Measurements from ENCODE around the gene ABCC10.
"Not testable (repeated sequence)": the region's sequence is repeated elsewhere in the genome, so short reads cannot be mapped to it uniquely, and the experiment has no call there.

Gene ABCC10

DNA sequence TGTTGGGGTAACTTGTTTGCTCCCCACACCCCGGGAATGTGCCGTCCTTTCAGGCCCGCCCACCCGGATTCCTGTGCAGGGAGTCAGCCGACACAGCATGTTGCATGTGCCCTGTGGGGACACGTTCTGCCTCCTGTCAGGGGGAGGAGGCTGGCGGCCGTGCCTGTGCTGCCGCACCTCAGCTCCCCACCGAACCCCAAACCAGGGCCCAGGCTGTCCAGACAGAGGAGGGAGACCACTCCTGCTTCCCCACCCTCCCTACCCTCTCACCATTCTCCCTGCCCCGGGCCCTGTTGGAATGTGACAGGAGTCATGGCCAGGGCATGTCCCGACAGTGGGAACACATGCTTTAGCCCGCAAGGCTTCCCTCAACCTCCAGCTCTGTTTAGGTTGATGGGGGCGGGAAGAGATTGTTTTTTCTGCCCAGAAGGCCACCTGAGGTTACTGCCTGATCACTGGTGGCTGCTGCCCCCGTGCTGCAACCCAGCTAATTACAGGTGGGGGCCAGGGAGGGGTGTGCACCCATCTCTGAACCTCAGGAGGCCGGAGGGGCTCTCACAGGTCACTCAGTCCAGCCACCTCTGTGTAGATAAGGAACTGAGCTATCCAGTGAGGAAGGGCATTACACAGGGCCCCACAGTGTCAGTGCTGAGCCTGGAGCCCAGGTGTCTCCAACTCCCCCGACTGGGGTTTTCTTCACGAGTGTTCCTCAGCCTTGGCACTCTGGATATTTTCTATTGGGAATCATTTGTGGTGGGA is 69.2 kb downstream of the ABCC10 start:
- peak; percentile 56 for DNase-seq (ENCODE audit: low spot score)

DNA sequence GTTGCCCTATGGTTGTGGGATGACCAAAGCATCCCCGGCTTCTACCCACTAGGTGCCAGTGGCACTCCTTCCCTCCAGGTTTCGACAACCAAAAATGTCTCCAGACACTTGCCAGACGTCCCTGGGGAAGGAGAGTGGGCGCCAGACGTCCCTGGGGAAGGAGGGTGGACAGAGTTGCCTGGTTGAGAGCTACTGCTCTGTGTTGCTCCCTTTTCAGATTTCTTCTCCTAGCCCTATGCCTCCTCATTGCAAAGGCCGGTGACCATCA is 69.7 kb downstream of the ABCC10 start:
- DNase-seq (ENCODE audit: low spot score) = no peak

DNA sequence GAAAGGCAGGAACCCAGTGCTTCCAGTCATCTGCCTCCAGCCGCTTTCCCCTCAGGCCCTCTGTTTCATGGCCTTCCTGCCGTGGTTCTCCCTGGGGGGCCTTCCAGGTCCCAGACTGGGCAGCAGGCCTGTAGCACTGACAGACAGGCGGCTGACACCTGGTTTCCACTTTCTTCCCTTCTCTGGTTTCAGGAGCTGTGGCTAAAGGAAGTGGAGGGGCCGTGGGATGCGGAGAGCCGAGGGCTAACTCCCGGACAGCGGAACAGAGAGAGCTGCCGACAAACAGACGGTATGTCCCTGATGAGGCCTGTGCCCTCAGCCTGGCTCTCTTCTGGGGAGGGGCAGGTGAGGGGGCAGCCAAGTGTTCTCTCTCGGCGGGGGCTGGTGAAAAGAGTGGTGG is 70.3 kb downstream of the ABCC10 start:
- DNase-seq (ENCODE audit: low spot score) = no peak

DNA sequence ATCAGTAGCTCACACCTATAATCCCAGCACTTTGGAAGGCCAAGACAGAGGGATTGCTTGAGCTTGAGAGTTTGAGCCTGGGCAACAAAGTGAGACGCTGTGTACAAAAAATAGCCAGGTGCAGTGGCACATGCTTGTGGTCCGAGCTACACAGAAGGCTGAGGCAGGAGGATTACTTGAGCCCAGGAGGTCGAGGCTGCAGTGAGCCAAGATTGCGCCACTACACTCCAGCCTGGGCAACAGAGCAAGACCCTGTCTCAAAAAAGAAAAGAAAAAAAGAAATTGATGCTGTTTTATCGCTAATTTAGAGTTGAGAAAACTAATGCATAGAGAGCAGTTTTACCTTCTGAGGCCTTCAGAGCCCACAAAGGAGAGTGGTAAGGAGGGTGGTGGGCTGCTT is 71.0 kb downstream of the ABCC10 start:
- DNase-seq (ENCODE audit: low spot score) = not testable (repeated sequence)

DNA sequence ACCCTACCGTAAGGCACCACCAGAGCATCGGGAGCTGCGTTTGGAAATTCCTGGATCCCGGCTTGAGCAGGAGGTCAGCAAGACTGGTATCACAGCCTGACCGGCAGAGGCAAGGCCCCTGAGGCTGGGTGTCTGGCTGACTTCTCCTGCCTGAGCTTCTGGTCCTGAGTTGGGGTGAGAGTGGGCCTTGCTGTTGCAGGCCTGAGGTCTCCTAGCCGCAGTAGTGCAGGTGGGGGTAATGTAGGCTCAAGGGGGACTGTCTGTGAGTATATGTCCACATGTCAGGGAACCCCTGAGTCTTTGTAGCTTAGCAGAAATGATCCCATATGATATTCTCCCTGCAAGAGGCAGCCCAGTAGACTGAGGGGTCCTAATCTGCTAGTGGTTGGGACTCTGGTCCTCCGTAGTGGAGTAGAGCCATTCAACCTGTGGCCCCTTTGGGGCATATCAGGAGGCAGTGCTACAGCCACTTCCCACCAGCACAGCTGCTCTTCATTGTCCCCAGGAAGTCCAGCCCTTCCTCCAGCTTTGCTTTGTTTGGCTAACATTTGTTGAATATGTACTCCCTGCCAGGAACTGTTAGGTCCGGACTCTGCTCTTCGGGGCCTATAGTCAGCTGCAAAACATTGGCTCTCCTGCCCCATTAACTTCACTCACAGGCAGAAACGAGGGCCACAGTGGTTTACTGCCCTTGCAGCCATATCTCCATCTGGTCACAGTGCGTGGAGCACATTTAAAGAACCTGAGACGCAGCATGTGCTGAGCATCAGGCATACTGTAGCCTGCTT is 71.9 kb downstream of the ABCC10 start:
- no peak for DNase-seq (ENCODE audit: low spot score)
